ENCODE data around the gene ABLIM3. TPM values are rescaled to one million over a fixed set of nuclear protein-coding genes. Genes with fewer than 3 reads are reported as not detected.

Gene ABLIM3
- total RNA-seq, 1 experiment from 2014 or later = 14.3 TPM

GRCh38 chr5:149289301-149289700, 148.0 kb downstream of the ABLIM3 start:
- intact Hi-C loops (cut with micrococcal nuclease) = no loop called here
- no peaks in the 10 kb centered on the region for H3K9me2 ChIP-seq (ENCODE audit: insufficient read depth)
- no peak overlapping the region for H2AFZ ChIP-seq (ENCODE audit: low read depth, low read length, poor library complexity, severe bottlenecking)
- H3K27me3 ChIP-seq (ENCODE audit: insufficient read depth, low read length) = no peaks in the 10 kb centered on the region
- H3K9ac ChIP-seq (ENCODE audit: low read length) = no peak overlapping the region
- BruUV-seq (replicated peaks) = no TSS peak
- POLR2A ChIA-PET = no interaction called here
- no peaks in the 10 kb centered on the region for H3K4me1 ChIP-seq (ENCODE audit: control insufficient read depth in 1 of 2, insufficient read depth in 2 of 2, low read length in 2 of 2)
- ATAC-seq (no peak), DNase-seq (ENCODE audit: low read depth, low spot score) (no peak)
- no peaks in the 10 kb centered on the region for H4K20me1 ChIP-seq (ENCODE audit: insufficient read depth)
- H3K4me2 ChIP-seq (ENCODE audit: low read length) = no peak overlapping the region
- no peak overlapping the region for H3K27ac ChIP-seq (ENCODE audit: low read depth, low read length)
- H3K79me2 ChIP-seq (ENCODE audit: insufficient read depth, low read length) = no peaks in the 10 kb centered on the region
- H3K4me3 ChIP-seq (replicated peaks in 1 of 2; ENCODE audit: low read depth in 1 of 2, low read length in 2 of 2) = no peak overlapping the region
- TF ChIP-seq CBX3 (IDR thresholded peaks at IDR 0.05; ENCODE audit: low read depth) (no peak), EZH2phosphoT487 (IDR thresholded peaks at IDR 0.05; ENCODE audit: borderline replicate concordance) (no peak), CEBPB (IDR thresholded peaks at IDR 0.05; ENCODE audit: low read depth) (no peak), ZBTB33 (IDR thresholded peaks at IDR 0.05; ENCODE audit: extremely low read depth, insufficient replicate concordance, low read length) (no peak), ATF3 (IDR thresholded peaks at IDR 0.05) (no peak), REST (IDR thresholded peaks at IDR 0.05; ENCODE audit: low read depth) (no peak), CTCF (IDR thresholded peaks at IDR 0.05 in 2 of 3, conservative IDR thresholded peaks at IDR 0.05 in 1 of 3; ENCODE audit: borderline replicate concordance in 1 of 3, insufficient read depth in 1 of 3, low read depth in 2 of 3, low read length in 2 of 3) (no peak), ELF1 (IDR thresholded peaks at IDR 0.05; ENCODE audit: borderline replicate concordance, low read depth) (no peak), RAD21 (IDR thresholded peaks at IDR 0.05; ENCODE audit: low read depth) (no peak), JUND (IDR thresholded peaks at IDR 0.05) (no peak), FOSL1 (IDR thresholded peaks at IDR 0.05; ENCODE audit: low read depth) (no peak)
- CTCF ChIA-PET = no interaction called here
- RAD21 ChIA-PET (ENCODE audit: low non-redundant PET in 1 of 2, low total read pairs in 2 of 2, uncharacterized antibody in 2 of 2, unreplicated experiment in 2 of 2) = no interaction called here
- H3K36me3 ChIP-seq (ENCODE audit: control insufficient read depth in 1 of 2, insufficient read depth in 2 of 2, low read length in 2 of 2) = no peaks in the 10 kb centered on the region
- no peaks in the 10 kb centered on the region for H3K9me3 ChIP-seq (ENCODE audit: control insufficient read depth in 1 of 2, insufficient read depth in 1 of 2, low read depth in 1 of 2, low read length in 2 of 2)

All from HCT116 (cell line).